ENCODE measurements around the gene CD6. TPM values are rescaled to one million over a fixed set of nuclear protein-coding genes. Genes with fewer than 3 reads are reported as not detected.

CD6 gene
- total RNA-seq, 2 donors from 2014 or later: 3.0 to 3.8 TPM

GRCh38 chr11:61004761-61005181 is 33.3 kb downstream of the CD6 start:
- TF ChIP-seq CTCF (IDR thresholded peaks at IDR 0.05): no peak
- no peak for DNase-seq
- H3K27ac ChIP-seq: no peak overlapping the region
- no peak overlapping the region for H3K4me3 ChIP-seq
- H3K9ac ChIP-seq (ENCODE audit: low read depth in 2 of 2, low read length in 2 of 2): no peak overlapping the region
- no peaks in the 10 kb centered on the region for H3K27me3 ChIP-seq
- intact Hi-C loops (cut with DNase I): no loop called here
- H3K4me1 ChIP-seq: no peaks in the 10 kb centered on the region
- H3K9me3 ChIP-seq: no peaks in the 10 kb centered on the region
- H3K36me3 ChIP-seq: no peaks in the 10 kb centered on the region

- intact Hi-C loops (cut with DNase I): no loop called here
- H3K9ac ChIP-seq (ENCODE audit: low read depth in 2 of 2, low read length in 2 of 2): no peak overlapping the region
Measured at GRCh38 chr11:61007383-61007955, 36.0 kb downstream of the CD6 start.

GRCh38 chr11:61007956-61008896 is 36.7 kb downstream of the CD6 start:
- DNase-seq: peak; percentile 56
- H3K4me3 ChIP-seq: peak overlapping the region; percentile 39

More at GRCh38 chr11:61007383-61007955, 36.0 kb downstream of the CD6 start:
- Histone ChIP-seq H3K27me3 (no peaks in the 10 kb centered on the region), H3K27ac (no peak overlapping the region), H3K4me1 (no peaks in the 10 kb centered on the region), H3K4me3 (peak overlapping the region; percentile 39), H3K36me3 (no peaks in the 10 kb centered on the region), H3K9me3 (no peaks in the 10 kb centered on the region)
- peak; percentile 36 for DNase-seq
- no peak for TF ChIP-seq CTCF (IDR thresholded peaks at IDR 0.05)

GRCh38 chr11:61008971-61009370 is 37.5 kb downstream of the CD6 start:
- intact Hi-C loops (cut with DNase I): no loop called here

More at GRCh38 chr11:61007956-61008896, 36.7 kb downstream of the CD6 start:
- H3K4me1 ChIP-seq: no peaks in the 10 kb centered on the region
- no peak for TF ChIP-seq CTCF (IDR thresholded peaks at IDR 0.05)
- H3K9me3 ChIP-seq: no peaks in the 10 kb centered on the region
- intact Hi-C loops (cut with DNase I): no loop called here
- H3K27me3 ChIP-seq: no peaks in the 10 kb centered on the region
- H3K36me3 ChIP-seq: no peaks in the 10 kb centered on the region
- no peak overlapping the region for H3K9ac ChIP-seq (ENCODE audit: low read depth in 2 of 2, low read length in 2 of 2)
- no peak overlapping the region for H3K27ac ChIP-seq

More at GRCh38 chr11:61008971-61009370, 37.5 kb downstream of the CD6 start:
- Histone ChIP-seq H3K36me3 (no peaks in the 10 kb centered on the region), H3K4me1 (no peaks in the 10 kb centered on the region), H3K9me3 (no peaks in the 10 kb centered on the region), H3K4me3 (no peak overlapping the region), H3K27ac (no peak overlapping the region), H3K27me3 (no peaks in the 10 kb centered on the region), H3K9ac (ENCODE audit: low read depth in 2 of 2, low read length in 2 of 2) (no peak overlapping the region)
- no peak for TF ChIP-seq CTCF (IDR thresholded peaks at IDR 0.05)
- DNase-seq: no peak

Data from colonic mucosa (tissue), 4 donors.